GM23338 (cell line): Measurements from ENCODE around the gene FARS2. TPM values are rescaled to one million over a fixed set of nuclear protein-coding genes. Genes with fewer than 3 reads are reported as not detected.

Experiments used
- ATAC-seq: fragments of 200-7000 bp; cut with Tn5 transposase; 3 replicates; pipeline ENCODE4 v1.9.1; 2020
- DNase-seq: peaks from one replicate; pipeline ENCODE4 v3.0.0-alpha.2; 2015; ENCODE audit warnings: low spot score
- H2AFZ ChIP-seq: fragments of 200-600 bp; sonication (generic); 2 replicates; pipeline ENCODE4 v1.8.0; 2016; ENCODE audit warnings: antibody characterized with exemption, mild to moderate bottlenecking, moderate library complexity
- H3F3A ChIP-seq: fragments of 200-600 bp; sonication (generic); replicated peaks from 2 replicates; pipeline ENCODE4 v1.8.0; 2017; ENCODE audit warnings: antibody characterized with exemption, mixed run types, low read depth
- H3K27ac ChIP-seq: fragments of 200-600 bp; sonication (generic); 2 replicates; pipeline ENCODE4 v1.6.1; 2016; ENCODE audit warnings: low read depth
- H3K27me3 ChIP-seq: fragments of 200-600 bp; sonication (generic); 2 replicates; pipeline ENCODE4 v1.8.0; 2016; ENCODE audit warnings: mild to moderate bottlenecking, mixed run types, moderate library complexity; ENCODE audit not compliant: insufficient read depth
- H3K36me3 ChIP-seq: fragments of 200-600 bp; sonication (generic); 2 replicates; pipeline ENCODE4 v1.8.0; 2016; ENCODE audit warnings: mild to moderate bottlenecking; ENCODE audit not compliant: insufficient read depth
- H3K4me1 ChIP-seq: fragments of 200-600 bp; sonication (generic); 2 replicates; pipeline ENCODE4 v1.8.0; 2016; ENCODE audit warnings: mild to moderate bottlenecking, moderate library complexity; ENCODE audit not compliant: insufficient read depth
- H3K4me2 ChIP-seq: fragments of 200-600 bp; sonication (generic); 2 replicates; pipeline ENCODE4 v1.7.1; 2017; ENCODE audit warnings: mixed run types
- H3K4me3 ChIP-seq: fragments of 200-600 bp; sonication (generic); 2 replicates; pipeline ENCODE4 v1.6.1; 2016; ENCODE audit warnings: mixed run types
- H3K79me2 ChIP-seq: fragments of 200-600 bp; sonication (generic); replicated peaks from 2 replicates; pipeline ENCODE4 v1.8.0; 2017; ENCODE audit warnings: mild to moderate bottlenecking; ENCODE audit not compliant: insufficient read depth
- H3K9me2 ChIP-seq: fragments of 200-600 bp; sonication (generic); 2 replicates; pipeline ENCODE4 v1.8.0; 2017; ENCODE audit not compliant: insufficient read depth
- H4K20me1 ChIP-seq: fragments of 200-600 bp; sonication (generic); replicated peaks from 2 replicates; pipeline ENCODE4 v1.8.0; 2017; ENCODE audit warnings: mild to moderate bottlenecking; ENCODE audit not compliant: insufficient read depth
- H3K27ac Mint-ChIP-seq: 2 replicates; pipeline ENCODE4 v1.8.0; 2020; ENCODE audit warnings: inconsistent platforms, mild to moderate bottlenecking, moderate library complexity, mixed read lengths
- H3K27me3 Mint-ChIP-seq: 3 replicates; pipeline ENCODE4 v1.8.0; 2022; ENCODE audit warnings: low read depth, mild to moderate bottlenecking, moderate library complexity, mixed read lengths, inconsistent platforms; ENCODE audit not compliant: insufficient read depth, poor library complexity
- H3K36me3 Mint-ChIP-seq: 3 replicates; pipeline ENCODE4 v1.8.0; 2021; ENCODE audit warnings: low read depth, mild to moderate bottlenecking, inconsistent platforms, moderate library complexity, mixed read lengths
- H3K4me1 Mint-ChIP-seq: 3 replicates; pipeline ENCODE4 v1.8.0; 2020; ENCODE audit warnings: mild to moderate bottlenecking, inconsistent platforms, mixed read lengths
- H3K4me3 Mint-ChIP-seq: 3 replicates; pipeline ENCODE4 v1.8.0; 2021; ENCODE audit warnings: moderate library complexity, mild to moderate bottlenecking, inconsistent platforms, mixed read lengths
- H3K9me3 Mint-ChIP-seq: 3 replicates; pipeline ENCODE4 v1.8.0; 2020; ENCODE audit warnings: moderate library complexity, mild to moderate bottlenecking, inconsistent platforms, mixed read lengths
- EZH2 ChIP-seq: fragments of 200-600 bp; sonication (generic); IDR thresholded peaks from one replicate; pipeline ENCODE4 v1.8.0; 2017; ENCODE audit warnings: antibody characterized with exemption, mild to moderate bottlenecking, low read depth; ENCODE audit not compliant: unreplicated experiment
- JUNB ChIP-seq: IDR thresholded peaks from one replicate; pipeline ENCODE4 v1.6.1; 2016; ENCODE audit warnings: antibody characterized with exemption; ENCODE audit not compliant: unreplicated experiment
- POLR2AphosphoS5 ChIP-seq: IDR thresholded peaks from 2 replicates; pipeline ENCODE4 v1.6.1; 2016; ENCODE audit warnings: antibody characterized with exemption, low read depth
- REST ChIP-seq: IDR thresholded peaks from one replicate; pipeline ENCODE4 v1.6.1; 2018; ENCODE audit warnings: antibody characterized with exemption; ENCODE audit not compliant: unreplicated experiment
- ZNF114 ChIP-seq: fragments of 250-450 bp; sonication (Bioruptor Pico); IDR thresholded peaks from 2 replicates; pipeline ENCODE4 v1.5.0; 2020; ENCODE audit warnings: mild to moderate bottlenecking, moderate library complexity
- polyA plus RNA-seq: library from polyadenylated mRNA; unstranded; fragments of >200 nt; fragmentation: Nextera tagmentation; extraction: Ambion mirVana; gene quantifications from 2 replicates; pipeline ENCODE4 v1.2.1, GENCODE V29; 2016
- total RNA-seq: library from RNA; depleted of rRNA; stranded (reverse); fragments of >200 nt; shearing (Covaris generic); gene quantifications from 2 replicates; pipeline ENCODE4 v1.2.3, GENCODE V29; 2014
- TF ChIP-seq, protein P1 (sequence below): fragments of 250-450 bp; sonication (Bioruptor Pico); IDR thresholded peaks from 2 replicates; pipeline ENCODE4 v1.5.0; 2020; ENCODE audit warnings: mild to moderate bottlenecking, moderate library complexity
- TF ChIP-seq, protein P2 (sequence below): IDR thresholded peaks from 2 replicates; pipeline ENCODE4 v1.6.1; 2016; ENCODE audit warnings: antibody characterized with exemption

The FARS2 gene
- total and polyA plus RNA-seq, 2 experiments from 2014 or later: 7.6 to 19.0 TPM

DNA sequence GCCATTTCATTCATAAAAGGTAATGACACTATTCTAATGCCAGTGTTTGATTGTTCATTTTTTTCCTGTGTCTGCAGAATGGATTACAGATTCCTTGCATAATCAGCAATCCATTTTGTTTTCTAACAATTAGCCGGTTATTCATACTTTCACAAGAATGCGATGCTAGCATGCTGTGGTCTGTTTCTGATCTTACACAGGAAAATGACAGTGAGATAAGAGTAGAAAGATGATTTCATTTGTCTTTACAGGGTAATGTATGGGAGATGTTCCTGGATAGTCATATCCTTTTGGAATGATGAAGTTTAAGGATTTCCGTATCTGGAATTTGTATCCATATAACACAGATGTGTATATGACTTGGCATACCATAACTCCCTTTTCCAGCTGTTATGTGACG lies 207.3 kb downstream of the FARS2 start:
- Histone ChIP-seq H3K79me2 (no peaks in the 10 kb centered on the region), H3F3A (no peaks in the 10 kb centered on the region), H3K4me3 (no peak overlapping the region), H4K20me1 (no peaks in the 10 kb centered on the region), H3K36me3 (no peaks in the 10 kb centered on the region), H3K9me2 (no peaks in the 10 kb centered on the region), H3K4me2 (no peak overlapping the region), H3K4me1 (peaks cover 47% of the 10 kb centered on the region), H3K27ac (no peak overlapping the region), H2AFZ (no peak overlapping the region), H3K27me3 (no peaks in the 10 kb centered on the region)
- H3K36me3 Mint-ChIP-seq: no peaks in the 10 kb centered on the region
- no peak for DNase-seq
- H3K27ac Mint-ChIP-seq: no peak overlapping the region
- H3K4me1 Mint-ChIP-seq: peaks cover 40% of the 10 kb centered on the region
- no peaks in the 10 kb centered on the region for H3K9me3 Mint-ChIP-seq
- no peak for TF ChIP-seq POLR2AphosphoS5
- TF ChIP-seq, protein P1, sequence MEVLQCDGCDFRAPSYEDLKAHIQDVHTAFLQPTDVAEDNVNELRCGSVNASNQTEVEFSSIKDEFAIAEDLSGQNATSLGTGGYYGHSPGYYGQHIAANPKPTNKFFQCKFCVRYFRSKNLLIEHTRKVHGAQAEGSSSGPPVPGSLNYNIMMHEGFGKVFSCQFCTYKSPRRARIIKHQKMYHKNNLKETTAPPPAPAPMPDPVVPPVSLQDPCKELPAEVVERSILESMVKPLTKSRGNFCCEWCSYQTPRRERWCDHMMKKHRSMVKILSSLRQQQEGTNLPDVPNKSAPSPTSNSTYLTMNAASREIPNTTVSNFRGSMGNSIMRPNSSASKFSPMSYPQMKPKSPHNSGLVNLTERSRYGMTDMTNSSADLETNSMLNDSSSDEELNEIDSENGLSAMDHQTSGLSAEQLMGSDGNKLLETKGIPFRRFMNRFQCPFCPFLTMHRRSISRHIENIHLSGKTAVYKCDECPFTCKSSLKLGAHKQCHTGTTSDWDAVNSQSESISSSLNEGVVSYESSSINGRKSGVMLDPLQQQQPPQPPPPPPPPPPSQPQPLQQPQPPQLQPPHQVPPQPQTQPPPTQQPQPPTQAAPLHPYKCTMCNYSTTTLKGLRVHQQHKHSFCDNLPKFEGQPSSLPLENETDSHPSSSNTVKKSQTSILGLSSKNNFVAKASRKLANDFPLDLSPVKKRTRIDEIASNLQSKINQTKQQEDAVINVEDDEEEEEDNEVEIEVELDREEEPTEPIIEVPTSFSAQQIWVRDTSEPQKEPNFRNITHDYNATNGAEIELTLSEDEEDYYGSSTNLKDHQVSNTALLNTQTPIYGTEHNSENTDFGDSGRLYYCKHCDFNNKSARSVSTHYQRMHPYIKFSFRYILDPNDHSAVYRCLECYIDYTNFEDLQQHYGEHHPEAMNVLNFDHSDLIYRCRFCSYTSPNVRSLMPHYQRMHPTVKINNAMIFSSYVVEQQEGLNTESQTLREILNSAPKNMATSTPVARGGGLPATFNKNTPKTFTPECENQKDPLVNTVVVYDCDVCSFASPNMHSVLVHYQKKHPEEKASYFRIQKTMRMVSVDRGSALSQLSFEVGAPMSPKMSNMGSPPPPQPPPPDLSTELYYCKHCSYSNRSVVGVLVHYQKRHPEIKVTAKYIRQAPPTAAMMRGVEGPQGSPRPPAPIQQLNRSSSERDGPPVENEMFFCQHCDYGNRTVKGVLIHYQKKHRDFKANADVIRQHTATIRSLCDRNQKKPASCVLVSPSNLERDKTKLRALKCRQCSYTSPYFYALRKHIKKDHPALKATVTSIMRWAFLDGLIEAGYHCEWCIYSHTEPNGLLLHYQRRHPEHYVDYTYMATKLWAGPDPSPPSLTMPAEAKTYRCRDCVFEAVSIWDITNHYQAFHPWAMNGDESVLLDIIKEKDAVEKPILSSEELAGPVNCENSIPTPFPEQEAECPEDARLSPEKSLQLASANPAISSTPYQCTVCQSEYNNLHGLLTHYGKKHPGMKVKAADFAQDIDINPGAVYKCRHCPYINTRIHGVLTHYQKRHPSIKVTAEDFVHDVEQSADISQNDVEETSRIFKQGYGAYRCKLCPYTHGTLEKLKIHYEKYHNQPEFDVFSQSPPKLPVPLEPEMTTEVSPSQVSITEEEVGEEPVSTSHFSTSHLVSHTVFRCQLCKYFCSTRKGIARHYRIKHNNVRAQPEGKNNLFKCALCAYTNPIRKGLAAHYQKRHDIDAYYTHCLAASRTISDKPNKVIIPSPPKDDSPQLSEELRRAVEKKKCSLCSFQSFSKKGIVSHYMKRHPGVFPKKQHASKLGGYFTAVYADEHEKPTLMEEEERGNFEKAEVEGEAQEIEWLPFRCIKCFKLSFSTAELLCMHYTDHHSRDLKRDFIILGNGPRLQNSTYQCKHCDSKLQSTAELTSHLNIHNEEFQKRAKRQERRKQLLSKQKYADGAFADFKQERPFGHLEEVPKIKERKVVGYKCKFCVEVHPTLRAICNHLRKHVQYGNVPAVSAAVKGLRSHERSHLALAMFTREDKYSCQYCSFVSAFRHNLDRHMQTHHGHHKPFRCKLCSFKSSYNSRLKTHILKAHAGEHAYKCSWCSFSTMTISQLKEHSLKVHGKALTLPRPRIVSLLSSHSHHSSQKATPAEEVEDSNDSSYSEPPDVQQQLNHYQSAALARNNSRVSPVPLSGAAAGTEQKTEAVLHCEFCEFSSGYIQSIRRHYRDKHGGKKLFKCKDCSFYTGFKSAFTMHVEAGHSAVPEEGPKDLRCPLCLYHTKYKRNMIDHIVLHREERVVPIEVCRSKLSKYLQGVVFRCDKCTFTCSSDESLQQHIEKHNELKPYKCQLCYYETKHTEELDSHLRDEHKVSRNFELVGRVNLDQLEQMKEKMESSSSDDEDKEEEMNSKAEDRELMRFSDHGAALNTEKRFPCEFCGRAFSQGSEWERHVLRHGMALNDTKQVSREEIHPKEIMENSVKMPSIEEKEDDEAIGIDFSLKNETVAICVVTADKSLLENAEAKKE: no peak
- no peak for TF ChIP-seq ZNF114 (CRISPR knock-in tag)
- TF ChIP-seq, protein P2, sequence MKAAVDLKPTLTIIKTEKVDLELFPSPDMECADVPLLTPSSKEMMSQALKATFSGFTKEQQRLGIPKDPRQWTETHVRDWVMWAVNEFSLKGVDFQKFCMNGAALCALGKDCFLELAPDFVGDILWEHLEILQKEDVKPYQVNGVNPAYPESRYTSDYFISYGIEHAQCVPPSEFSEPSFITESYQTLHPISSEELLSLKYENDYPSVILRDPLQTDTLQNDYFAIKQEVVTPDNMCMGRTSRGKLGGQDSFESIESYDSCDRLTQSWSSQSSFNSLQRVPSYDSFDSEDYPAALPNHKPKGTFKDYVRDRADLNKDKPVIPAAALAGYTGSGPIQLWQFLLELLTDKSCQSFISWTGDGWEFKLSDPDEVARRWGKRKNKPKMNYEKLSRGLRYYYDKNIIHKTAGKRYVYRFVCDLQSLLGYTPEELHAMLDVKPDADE: no peak
- TF ChIP-seq REST: no peak
- no peak for TF ChIP-seq JUNB
- TF ChIP-seq EZH2: no peak
- H3K4me3 Mint-ChIP-seq: no peak overlapping the region
- no peak for ATAC-seq
- H3K27me3 Mint-ChIP-seq: peaks cover under 1% of the 10 kb centered on the region
